ENCODE data around the gene SLC25A22.

Gene SLC25A22

GRCh38 chr11:773830-774229 lies 24.3 kb downstream of the SLC25A22 start:
- TF ChIP-seq GABPA (IDR thresholded peaks at IDR 0.05; ENCODE audit: low read depth) (no peak), SPI1 (IDR thresholded peaks at IDR 0.05; ENCODE audit: borderline replicate concordance, low read depth) (no peak), REST (IDR thresholded peaks at IDR 0.05; ENCODE audit: insufficient replicate concordance, low read depth) (no peak), POLR2AphosphoS5 (IDR thresholded peaks at IDR 0.05; ENCODE audit: low read depth) (no peak)
- TF ChIP-seq, protein P1, sequence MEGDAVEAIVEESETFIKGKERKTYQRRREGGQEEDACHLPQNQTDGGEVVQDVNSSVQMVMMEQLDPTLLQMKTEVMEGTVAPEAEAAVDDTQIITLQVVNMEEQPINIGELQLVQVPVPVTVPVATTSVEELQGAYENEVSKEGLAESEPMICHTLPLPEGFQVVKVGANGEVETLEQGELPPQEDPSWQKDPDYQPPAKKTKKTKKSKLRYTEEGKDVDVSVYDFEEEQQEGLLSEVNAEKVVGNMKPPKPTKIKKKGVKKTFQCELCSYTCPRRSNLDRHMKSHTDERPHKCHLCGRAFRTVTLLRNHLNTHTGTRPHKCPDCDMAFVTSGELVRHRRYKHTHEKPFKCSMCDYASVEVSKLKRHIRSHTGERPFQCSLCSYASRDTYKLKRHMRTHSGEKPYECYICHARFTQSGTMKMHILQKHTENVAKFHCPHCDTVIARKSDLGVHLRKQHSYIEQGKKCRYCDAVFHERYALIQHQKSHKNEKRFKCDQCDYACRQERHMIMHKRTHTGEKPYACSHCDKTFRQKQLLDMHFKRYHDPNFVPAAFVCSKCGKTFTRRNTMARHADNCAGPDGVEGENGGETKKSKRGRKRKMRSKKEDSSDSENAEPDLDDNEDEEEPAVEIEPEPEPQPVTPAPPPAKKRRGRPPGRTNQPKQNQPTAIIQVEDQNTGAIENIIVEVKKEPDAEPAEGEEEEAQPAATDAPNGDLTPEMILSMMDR (IDR thresholded peaks at IDR 0.05; ENCODE audit: insufficient read depth, low read length) = no peak
- no peak overlapping the region for H3K27ac ChIP-seq (replicated peaks)
- no peak for DNase-seq (ENCODE audit: low read depth in 1 of 2, low spot score in 1 of 2)
- H3K27me3 ChIP-seq (ENCODE audit: insufficient read depth, poor library complexity, severe bottlenecking) = no peaks in the 10 kb centered on the region
- no peak overlapping the region for H3K4me3 ChIP-seq (replicated peaks; ENCODE audit: insufficient read depth, low read length)

DNA sequence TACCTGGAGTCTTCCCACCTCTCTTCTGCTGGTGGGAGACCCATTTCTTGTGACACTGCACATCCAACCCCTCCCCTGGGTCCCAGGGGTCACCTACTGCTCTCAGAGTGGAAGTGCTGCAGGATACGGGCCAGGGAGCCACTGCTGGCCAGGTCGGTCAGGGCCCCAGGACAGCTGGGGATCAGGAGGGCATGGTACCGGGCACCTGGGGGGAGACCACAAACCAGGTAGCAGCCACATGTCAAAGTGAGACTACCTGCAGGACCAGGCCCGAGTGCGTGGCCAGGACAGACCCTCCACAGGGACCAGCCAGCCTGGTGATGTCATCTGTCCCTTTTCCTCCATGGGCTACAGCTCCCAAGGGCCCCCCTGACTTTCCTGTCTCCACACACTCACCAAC lies 24.7 kb downstream of the SLC25A22 start:
- no peak overlapping the region for H3K27ac ChIP-seq (replicated peaks)
- TF ChIP-seq, protein P1 (IDR thresholded peaks at IDR 0.05; ENCODE audit: insufficient read depth, low read length) = no peak
- TF ChIP-seq SPI1 (IDR thresholded peaks at IDR 0.05; ENCODE audit: borderline replicate concordance, low read depth) = no peak
- TF ChIP-seq REST (IDR thresholded peaks at IDR 0.05; ENCODE audit: insufficient replicate concordance, low read depth) = no peak
- TF ChIP-seq POLR2AphosphoS5 (IDR thresholded peaks at IDR 0.05; ENCODE audit: low read depth) = no peak
- no peak for TF ChIP-seq GABPA (IDR thresholded peaks at IDR 0.05; ENCODE audit: low read depth)
- H3K4me3 ChIP-seq (replicated peaks; ENCODE audit: insufficient read depth, low read length) = no peak overlapping the region
- no peak for DNase-seq (ENCODE audit: low read depth in 1 of 2, low spot score in 1 of 2)
- no peaks in the 10 kb centered on the region for H3K27me3 ChIP-seq (ENCODE audit: insufficient read depth, poor library complexity, severe bottlenecking)

DNA sequence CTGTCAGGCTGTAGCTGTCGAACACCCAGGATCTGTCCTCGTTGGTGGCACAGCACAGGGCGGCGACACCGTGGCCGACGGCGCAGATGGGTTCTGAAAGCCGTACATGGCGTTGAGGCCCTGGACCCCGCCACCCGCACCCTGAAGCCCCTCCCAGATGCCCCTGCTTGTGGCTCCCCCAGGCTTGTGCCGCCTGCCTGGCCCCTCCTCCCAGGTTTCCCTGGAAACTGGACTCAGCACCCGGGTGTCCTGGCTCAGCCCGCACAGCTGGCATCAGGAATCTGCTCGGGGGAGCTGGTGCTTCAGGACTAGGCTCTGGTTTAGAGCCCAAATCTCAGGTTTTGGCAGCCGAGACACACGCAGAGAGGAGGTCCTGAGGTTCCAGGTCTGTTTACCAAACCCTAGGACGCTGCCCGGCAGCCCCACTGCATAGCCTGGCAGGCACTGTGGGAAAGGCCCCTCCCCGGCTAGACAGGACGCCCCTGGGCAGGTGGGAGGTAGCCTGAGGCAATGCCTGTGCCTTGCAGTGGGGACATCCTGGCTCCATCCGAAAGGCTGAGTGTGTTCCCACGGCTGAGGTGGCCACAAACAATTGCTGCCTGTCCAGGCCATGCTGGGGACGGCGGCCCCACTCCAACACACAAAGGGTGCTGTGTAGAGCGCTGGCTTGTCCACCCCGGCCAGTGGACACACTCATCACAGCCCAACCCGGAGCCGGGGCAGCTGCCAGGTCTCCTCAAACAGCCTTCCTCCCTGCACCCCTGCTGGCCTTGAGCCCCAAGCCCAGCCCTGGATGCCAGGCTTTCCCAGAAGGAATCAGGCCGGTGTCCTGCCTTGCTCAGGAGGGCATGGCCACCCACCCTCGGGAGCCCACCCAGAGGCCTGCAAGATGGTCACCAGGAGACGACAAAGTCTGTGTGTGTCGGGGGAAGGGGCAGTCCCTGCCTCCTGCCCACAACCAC lies 25.4 kb downstream of the SLC25A22 start:
- Histone ChIP-seq H3K27ac (replicated peaks) (no peak overlapping the region), H3K27me3 (ENCODE audit: insufficient read depth, poor library complexity, severe bottlenecking) (no peaks in the 10 kb centered on the region), H3K4me3 (replicated peaks; ENCODE audit: insufficient read depth, low read length) (no peak overlapping the region)
- TF ChIP-seq, protein P1 (IDR thresholded peaks at IDR 0.05; ENCODE audit: insufficient read depth, low read length) = no peak
- TF ChIP-seq POLR2AphosphoS5 (IDR thresholded peaks at IDR 0.05; ENCODE audit: low read depth) (no peak; the same call in 1 of the 2 replicates), REST (IDR thresholded peaks at IDR 0.05; ENCODE audit: insufficient replicate concordance, low read depth) (no peak), SPI1 (IDR thresholded peaks at IDR 0.05; ENCODE audit: borderline replicate concordance, low read depth) (no peak), GABPA (IDR thresholded peaks at IDR 0.05; ENCODE audit: low read depth) (no peak)
- no peak for DNase-seq (ENCODE audit: low read depth in 1 of 2, low spot score in 1 of 2)
